NCI-H82 treated with DMSO at 0.1 percent for 48 hours (cell line): ENCODE results near the gene STXBP5.

Experiments
- DNase-seq: peaks from one replicate; lab custom pipeline; 2025; ENCODE audit not compliant: unreplicated experiment; lab: John Stamatoyannopoulos, UW

Gene STXBP5

GRCh38 chr6:147204060-147204785 lies at the start of gene STXBP5:
Gene STXBP5 (plus strand): TSS chr6:147204417. CDS start chr6:147204533, 116 bp downstream.
- DNase-seq = no peak

GRCh38 chr6:147154454-147154853 lies 49.8 kb upstream of the STXBP5 start:
- DNase-seq = no peak

- no peak for DNase-seq
Measured at GRCh38 chr6:147156218-147156617, 48.0 kb upstream of the STXBP5 start.

GRCh38 chr6:147156799-147157382 lies 47.3 kb upstream of the STXBP5 start:
- DNase-seq = no peak

GRCh38 chr6:147157930-147158329 lies 46.3 kb upstream of the STXBP5 start:
- DNase-seq = no peak

GRCh38 chr6:147158881-147159280 lies 45.3 kb upstream of the STXBP5 start:
- DNase-seq = no peak

GRCh38 chr6:147159536-147160374 lies 44.5 kb upstream of the STXBP5 start:
- no peak for DNase-seq

GRCh38 chr6:147160593-147160992 lies 43.6 kb upstream of the STXBP5 start:
- no peak for DNase-seq

- DNase-seq = no peak
Measured at GRCh38 chr6:147161253-147161973, 42.8 kb upstream of the STXBP5 start.

GRCh38 chr6:147161974-147162495 lies 42.2 kb upstream of the STXBP5 start:
- DNase-seq = no peak

- DNase-seq = no peak
Measured at GRCh38 chr6:147164761-147165160, 39.5 kb upstream of the STXBP5 start.

- DNase-seq = no peak
Measured at GRCh38 chr6:147166360-147166944, 37.8 kb upstream of the STXBP5 start.

- DNase-seq = no peak
Measured at GRCh38 chr6:147166992-147167391, 37.2 kb upstream of the STXBP5 start.

- no peak for DNase-seq
Measured at GRCh38 chr6:147167576-147168461, 36.4 kb upstream of the STXBP5 start.

- no peak for DNase-seq
Measured at GRCh38 chr6:147169529-147169928, 34.7 kb upstream of the STXBP5 start.

- DNase-seq = no peak
Measured at GRCh38 chr6:147170269-147170668, 33.9 kb upstream of the STXBP5 start.

GRCh38 chr6:147173140-147173539 lies 31.1 kb upstream of the STXBP5 start:
- no peak for DNase-seq

GRCh38 chr6:147173675-147174308 lies 30.4 kb upstream of the STXBP5 start:
- DNase-seq = no peak

GRCh38 chr6:147176795-147177194 lies 27.4 kb upstream of the STXBP5 start:
- DNase-seq = no peak
